ENCODE results near the gene STAP1. TPM values are rescaled to one million over a fixed set of nuclear protein-coding genes. Genes with fewer than 3 reads are reported as not detected.
A peak's percentile ranks its signal among the peaks of the same experiment; 100 is the strongest.

STAP1 gene
- total RNA-seq, 2 experiments from 2014 or later, result 2.7 to 3.6 TPM

DNA sequence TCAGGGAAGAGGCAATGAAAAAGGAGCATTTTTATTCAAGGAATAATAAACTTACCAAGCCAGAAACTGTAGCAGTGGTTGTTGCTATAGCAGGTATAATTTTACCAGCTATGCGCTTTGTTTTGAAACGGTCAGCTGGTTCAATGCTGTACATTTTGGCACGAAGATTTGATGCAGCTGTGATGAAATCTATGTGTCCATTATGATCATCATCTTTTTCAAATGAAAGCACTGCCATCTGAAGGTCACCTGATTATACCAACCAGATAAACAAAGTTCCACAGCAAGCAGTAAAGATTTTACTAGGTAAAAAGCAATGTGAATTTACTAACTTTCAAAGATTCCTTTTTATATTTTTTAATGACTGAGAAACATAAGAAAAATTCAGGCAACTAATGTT, 66.4 kb downstream of the STAP1 start:
- Mint-ChIP-seq H3K9me3 (no peaks in the 10 kb centered on the region), H3K4me1 (ENCODE audit: low read depth) (no peaks in the 10 kb centered on the region), H3K27me3 (no peaks in the 10 kb centered on the region), H3K36me3 (ENCODE audit: low read depth) (peaks cover 83% of the 10 kb centered on the region), H3K4me3 (no peak overlapping the region), H3K27ac (no peak overlapping the region)
- DNase-seq (peak in 1 of 14 experiments; percentile 5), ATAC-seq (ENCODE audit: poor library complexity) (no peak)
- Histone ChIP-seq H3K4me1 (ENCODE audit: insufficient read depth, low read length) (no peaks in the 10 kb centered on the region), H3K36me3 (ENCODE audit: insufficient read depth, low read length) (peaks cover 59% of the 10 kb centered on the region), H3K4me3 (ENCODE audit: low read length) (no peak overlapping the region), H3K27ac (ENCODE audit: low read depth in 1 of 2, low read length in 2 of 2) (no peak overlapping the region), H3K9me3 (ENCODE audit: control insufficient read depth in 1 of 2, insufficient read depth in 1 of 2, low read length in 2 of 2) (no peaks in the 10 kb centered on the region), H3K27me3 (ENCODE audit: control insufficient read depth in 1 of 2, insufficient read depth in 2 of 2, low read length in 2 of 2) (no peaks in the 10 kb centered on the region)
- ChIA-PET POLR2A (no interaction called here), CTCF (interaction anchor here (1.1 kb wide), 1 partner anchor 10 kb away, joined by 3 read pairs; no protein-coding TSS in a partner anchor)
- peak; percentile 8 for TF ChIP-seq CTCF (IDR thresholded peaks at IDR 0.05)
- intact Hi-C loops (cut with DNase I, micrococcal nuclease), result loop anchor here (5.0 kb wide), 1 partner anchor 78 kb away; the partner anchor contains the start of gene CENPC (in 2 of the 2)

- ATAC-seq (ENCODE audit: poor library complexity), result no peak
- Mint-ChIP-seq H3K4me1 (ENCODE audit: low read depth) (no peaks in the 10 kb centered on the region), H3K27me3 (no peaks in the 10 kb centered on the region), H3K4me3 (no peak overlapping the region), H3K36me3 (ENCODE audit: low read depth) (peaks cover 82% of the 10 kb centered on the region), H3K27ac (peak overlapping the region; percentile 20), H3K9me3 (no peaks in the 10 kb centered on the region)
- no peaks in the 10 kb centered on the region for H3K27me3 ChIP-seq (ENCODE audit: control insufficient read depth in 1 of 2, insufficient read depth in 2 of 2, low read length in 2 of 2)
- H3K27ac ChIP-seq (ENCODE audit: low read depth in 1 of 2, low read length in 2 of 2), result no peak overlapping the region
- no peak for TF ChIP-seq CTCF (IDR thresholded peaks at IDR 0.05)
- CTCF ChIA-PET, result interaction anchor here (1.3 kb wide), 1 partner anchor 19 kb away, joined by 3 read pairs; no protein-coding TSS in a partner anchor
- no peak overlapping the region for H3K4me3 ChIP-seq (ENCODE audit: low read length)
- DNase-seq, result no peak
- H3K4me1 ChIP-seq (ENCODE audit: insufficient read depth, low read length), result no peaks in the 10 kb centered on the region
- peaks cover 59% of the 10 kb centered on the region for H3K36me3 ChIP-seq (ENCODE audit: insufficient read depth, low read length)
- POLR2A ChIA-PET, result no interaction called here
- H3K9me3 ChIP-seq (ENCODE audit: control insufficient read depth in 1 of 2, insufficient read depth in 1 of 2, low read length in 2 of 2), result no peaks in the 10 kb centered on the region
- intact Hi-C loops (cut with DNase I, micrococcal nuclease), result no loop called here
Observed at GRCh38 chr4:67632492-67632891, 74.0 kb downstream of the STAP1 start.

DNA sequence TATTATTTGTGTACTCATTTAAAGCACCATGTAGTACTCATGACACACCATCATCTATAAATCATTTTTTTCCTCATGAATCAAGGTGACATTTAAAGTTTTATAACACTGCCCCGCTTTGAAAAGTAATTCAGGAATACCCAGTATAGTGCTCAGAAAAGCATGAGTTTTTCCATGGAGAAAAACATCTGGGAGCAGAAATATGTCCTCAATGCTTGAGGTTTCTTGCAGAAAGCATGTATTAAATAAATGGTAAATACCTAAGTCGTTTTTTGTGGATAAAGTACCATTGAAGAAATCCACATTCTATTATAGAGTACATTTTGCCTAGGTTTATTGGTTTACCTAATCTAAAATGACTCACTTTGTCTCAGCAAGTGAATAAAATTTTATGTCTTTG, 76.2 kb downstream of the STAP1 start:
- Mint-ChIP-seq H3K27me3 (no peaks in the 10 kb centered on the region), H3K36me3 (ENCODE audit: low read depth) (peaks cover 81% of the 10 kb centered on the region), H3K9me3 (no peaks in the 10 kb centered on the region), H3K4me3 (no peak overlapping the region), H3K27ac (no peak overlapping the region), H3K4me1 (ENCODE audit: low read depth) (no peaks in the 10 kb centered on the region)
- no peak for ATAC-seq (ENCODE audit: poor library complexity)
- Histone ChIP-seq H3K4me1 (ENCODE audit: insufficient read depth, low read length) (no peaks in the 10 kb centered on the region), H3K27me3 (ENCODE audit: control insufficient read depth in 1 of 2, insufficient read depth in 2 of 2, low read length in 2 of 2) (no peaks in the 10 kb centered on the region), H3K27ac (ENCODE audit: low read depth in 1 of 2, low read length in 2 of 2) (no peak overlapping the region), H3K9me3 (ENCODE audit: control insufficient read depth in 1 of 2, insufficient read depth in 1 of 2, low read length in 2 of 2) (no peaks in the 10 kb centered on the region), H3K36me3 (ENCODE audit: insufficient read depth, low read length) (peaks cover 54% of the 10 kb centered on the region), H3K4me3 (ENCODE audit: low read length) (no peak overlapping the region)
- POLR2A ChIA-PET, result no interaction called here
- TF ChIP-seq CTCF (IDR thresholded peaks at IDR 0.05), result no peak
- intact Hi-C loops (cut with DNase I, micrococcal nuclease), result no loop called here
- CTCF ChIA-PET, result interaction anchor here (0.8 kb wide), 1 partner anchor 10 kb away, joined by 3 read pairs; no protein-coding TSS in a partner anchor
- no peak for DNase-seq

Measured in CD4-positive, alpha-beta T cell (primary cell).